ENCODE measurements around the gene CARS1.

Gene CARS1

GRCh38 chr11:3057069-3057963 is at the start of gene CARS1:
Gene CARS1, minus strand, starts transcription at chr11:3057423. Its CDS starts 56 bp downstream, at chr11:3057367.
- in situ Hi-C loops (cut with HindIII; ENCODE audit: low pct_unique_long_range_greater_than_20kb, low sequenced_read_pairs) = no loop called here
- no peak for TF ChIP-seq JUND (IDR thresholded peaks at IDR 0.05; ENCODE audit: low read depth)
- peak; percentile 81 to 93 for DNase-seq (ENCODE audit: low read depth in 1 of 2, low spot score in 1 of 2)

GRCh38 chr11:3105791-3106735 is 48.8 kb upstream of the CARS1 start:
- no peak for TF ChIP-seq JUND (IDR thresholded peaks at IDR 0.05; ENCODE audit: low read depth)
- DNase-seq (ENCODE audit: low read depth in 1 of 2, low spot score in 1 of 2) = no peak
- in situ Hi-C loops (cut with HindIII; ENCODE audit: low pct_unique_long_range_greater_than_20kb, low sequenced_read_pairs) = no loop called here

GRCh38 chr11:3104961-3105790 is 48.0 kb upstream of the CARS1 start:
- no peak for TF ChIP-seq JUND (IDR thresholded peaks at IDR 0.05; ENCODE audit: low read depth)
- in situ Hi-C loops (cut with HindIII; ENCODE audit: low pct_unique_long_range_greater_than_20kb, low sequenced_read_pairs) = no loop called here
- no peak for DNase-seq (ENCODE audit: low read depth in 1 of 2, low spot score in 1 of 2)

- DNase-seq (ENCODE audit: low read depth in 1 of 2, low spot score in 1 of 2) = no peak
- TF ChIP-seq JUND (IDR thresholded peaks at IDR 0.05; ENCODE audit: low read depth) = no peak
- in situ Hi-C loops (cut with HindIII; ENCODE audit: low pct_unique_long_range_greater_than_20kb, low sequenced_read_pairs) = no loop called here
Observed at GRCh38 chr11:3104051-3104714, 47.0 kb upstream of the CARS1 start.

- in situ Hi-C loops (cut with HindIII; ENCODE audit: low pct_unique_long_range_greater_than_20kb, low sequenced_read_pairs) = no loop called here
- DNase-seq (ENCODE audit: low read depth in 1 of 2, low spot score in 1 of 2) = no peak
- TF ChIP-seq JUND (IDR thresholded peaks at IDR 0.05; ENCODE audit: low read depth) = no peak
Observed at GRCh38 chr11:3103076-3103475, 45.9 kb upstream of the CARS1 start.

- DNase-seq (ENCODE audit: low read depth in 1 of 2, low spot score in 1 of 2) = no peak
- no peak for TF ChIP-seq JUND (IDR thresholded peaks at IDR 0.05; ENCODE audit: low read depth)
- in situ Hi-C loops (cut with HindIII; ENCODE audit: low pct_unique_long_range_greater_than_20kb, low sequenced_read_pairs) = no loop called here
Observed at GRCh38 chr11:3102641-3102921, 45.4 kb upstream of the CARS1 start.

GRCh38 chr11:3101921-3102640 is 44.9 kb upstream of the CARS1 start:
- no peak for TF ChIP-seq JUND (IDR thresholded peaks at IDR 0.05; ENCODE audit: low read depth)
- DNase-seq (ENCODE audit: low read depth in 1 of 2, low spot score in 1 of 2) = no peak
- in situ Hi-C loops (cut with HindIII; ENCODE audit: low pct_unique_long_range_greater_than_20kb, low sequenced_read_pairs) = no loop called here

GRCh38 chr11:3099178-3099577 is 42.0 kb upstream of the CARS1 start:
- no peak for DNase-seq (ENCODE audit: low read depth in 1 of 2, low spot score in 1 of 2)
- in situ Hi-C loops (cut with HindIII; ENCODE audit: low pct_unique_long_range_greater_than_20kb, low sequenced_read_pairs) = no loop called here
- no peak for TF ChIP-seq JUND (IDR thresholded peaks at IDR 0.05; ENCODE audit: low read depth)

GRCh38 chr11:3096909-3097530 is 39.8 kb upstream of the CARS1 start:
- no peak for DNase-seq (ENCODE audit: low read depth in 1 of 2, low spot score in 1 of 2)
- in situ Hi-C loops (cut with HindIII; ENCODE audit: low pct_unique_long_range_greater_than_20kb, low sequenced_read_pairs) = no loop called here
- TF ChIP-seq JUND (IDR thresholded peaks at IDR 0.05; ENCODE audit: low read depth) = no peak

- in situ Hi-C loops (cut with HindIII; ENCODE audit: low pct_unique_long_range_greater_than_20kb, low sequenced_read_pairs) = no loop called here
- no peak for DNase-seq (ENCODE audit: low read depth in 1 of 2, low spot score in 1 of 2)
- no peak for TF ChIP-seq JUND (IDR thresholded peaks at IDR 0.05; ENCODE audit: low read depth)
Observed at GRCh38 chr11:3095712-3096361, 38.6 kb upstream of the CARS1 start.
